CD4-positive, alpha-beta T cell treated with Interleukin-4 for 4 hours (primary cell): Measurements from ENCODE around the gene ASPHD1.
"Not testable (repeated sequence)": the region's sequence is repeated elsewhere in the genome, so short reads cannot be mapped to it uniquely, and the experiment has no call there.

ENCODE experiments used
- DNase-seq: peaks from one replicate; pipeline ENCODE4 v3.0.0-alpha.2; 2020

Gene ASPHD1

DNA sequence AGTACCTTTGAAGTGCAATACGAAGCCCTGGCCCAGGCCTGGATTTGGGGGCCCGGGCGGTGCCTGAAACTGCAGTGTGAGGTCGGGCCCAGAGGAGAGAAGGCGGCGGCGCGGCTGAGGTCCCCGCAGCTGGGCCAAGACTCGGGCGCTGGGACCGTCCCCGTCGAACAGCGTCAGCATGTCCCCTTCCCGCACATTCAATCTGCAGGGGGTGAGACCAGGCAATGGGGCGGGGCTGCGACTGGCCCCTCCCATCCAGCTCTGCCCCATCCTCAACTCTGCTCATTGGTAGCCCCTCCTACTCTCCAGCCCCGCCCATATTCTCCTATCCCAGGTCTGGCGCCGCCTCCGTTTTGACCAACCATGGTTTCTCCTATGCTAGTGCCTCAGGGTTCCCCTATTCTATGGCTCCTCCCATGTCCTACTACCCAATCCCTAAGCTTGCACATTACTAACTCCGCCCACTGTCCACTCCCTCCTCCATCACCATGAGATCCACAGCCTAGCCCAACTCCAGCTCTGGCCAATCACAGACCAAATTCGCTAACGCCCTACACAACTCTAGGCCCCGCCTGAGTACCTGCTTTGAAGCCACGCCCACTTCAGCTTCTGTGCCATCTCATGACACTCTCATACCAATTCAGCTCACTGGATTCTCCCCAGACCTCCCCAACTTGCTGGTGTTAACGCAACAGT lies 22.9 kb upstream of the ASPHD1 start:
- peak; percentile 40 for DNase-seq

DNA sequence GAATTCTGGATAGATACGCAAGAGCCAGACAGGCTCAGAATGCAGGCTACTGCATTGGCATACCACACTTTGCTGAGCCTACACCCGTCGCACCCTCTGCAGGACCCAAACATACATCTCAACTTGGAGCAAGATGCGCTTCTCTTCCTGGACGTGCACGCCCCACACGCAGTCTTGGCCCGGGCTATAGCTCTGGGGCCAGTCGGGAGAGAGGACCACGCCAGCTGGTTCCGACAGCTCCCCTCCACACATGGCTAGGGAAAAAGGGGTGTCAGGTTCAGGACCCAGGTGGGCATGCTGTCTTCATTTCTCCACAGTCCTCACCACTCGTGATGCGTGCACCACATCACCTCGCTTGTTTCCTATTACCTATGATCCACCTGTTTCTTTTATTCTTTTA lies 22.1 kb upstream of the ASPHD1 start:
- DNase-seq: no peak

DNA sequence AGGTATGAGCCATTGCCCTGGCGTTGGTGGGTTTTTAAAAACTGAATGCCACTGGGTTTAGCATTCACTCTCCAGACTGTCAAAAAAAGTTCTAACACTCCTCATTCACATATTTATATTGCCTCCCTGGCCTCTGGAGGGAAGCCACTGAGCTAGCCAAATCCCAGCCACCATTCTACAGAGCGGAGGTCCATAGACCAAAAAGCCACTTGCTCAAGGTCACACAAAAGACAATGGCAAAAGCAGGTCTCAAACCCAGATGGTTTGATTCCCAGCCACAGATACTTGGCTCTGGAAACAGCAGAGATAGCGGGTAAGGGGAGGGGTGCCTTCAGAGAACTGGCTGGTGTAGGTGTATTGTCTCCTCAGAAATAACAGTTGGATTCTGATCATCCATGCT lies 19.2 kb upstream of the ASPHD1 start:
- no peak for DNase-seq

DNA sequence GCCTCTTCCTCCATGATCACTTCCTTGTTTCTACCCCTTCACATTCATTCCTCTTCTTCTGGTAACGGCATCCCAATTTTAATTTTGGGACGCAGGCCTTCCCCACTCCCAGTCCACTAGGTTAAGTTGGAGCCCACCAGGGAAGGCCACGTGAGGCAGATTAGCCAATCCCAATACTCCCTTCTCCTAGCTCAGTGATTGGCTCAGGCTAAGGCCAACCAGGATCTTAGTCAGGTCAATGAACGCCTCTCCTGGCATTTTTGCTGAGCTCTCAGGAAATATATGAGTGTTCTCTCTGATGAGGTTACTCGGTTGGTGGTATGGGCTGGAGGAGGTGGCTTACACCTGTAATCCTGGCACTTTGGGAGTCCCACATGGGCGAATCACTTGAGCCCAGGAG lies 16.3 kb upstream of the ASPHD1 start:
- no peak for DNase-seq

DNA sequence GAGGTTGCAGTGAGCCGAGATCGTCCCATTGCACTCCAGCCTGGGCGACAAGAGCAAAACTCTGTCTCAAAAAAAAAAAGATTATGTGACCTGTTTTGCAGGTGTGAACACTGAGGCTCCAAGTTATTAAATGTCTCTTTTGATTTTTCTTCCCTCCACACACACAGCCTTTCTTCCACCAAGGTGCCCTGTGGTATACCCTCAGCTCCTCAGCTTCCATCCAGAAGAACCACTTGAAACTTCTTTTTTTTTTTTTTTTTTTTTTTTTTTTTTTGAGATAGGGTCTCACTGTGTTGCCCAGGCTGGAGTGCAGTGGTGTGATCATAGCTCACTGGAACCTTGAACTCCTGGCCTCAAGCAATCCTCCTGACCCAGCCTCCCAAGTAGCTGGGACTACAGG lies 10.9 kb upstream of the ASPHD1 start:
- DNase-seq: not testable (repeated sequence)

DNA sequence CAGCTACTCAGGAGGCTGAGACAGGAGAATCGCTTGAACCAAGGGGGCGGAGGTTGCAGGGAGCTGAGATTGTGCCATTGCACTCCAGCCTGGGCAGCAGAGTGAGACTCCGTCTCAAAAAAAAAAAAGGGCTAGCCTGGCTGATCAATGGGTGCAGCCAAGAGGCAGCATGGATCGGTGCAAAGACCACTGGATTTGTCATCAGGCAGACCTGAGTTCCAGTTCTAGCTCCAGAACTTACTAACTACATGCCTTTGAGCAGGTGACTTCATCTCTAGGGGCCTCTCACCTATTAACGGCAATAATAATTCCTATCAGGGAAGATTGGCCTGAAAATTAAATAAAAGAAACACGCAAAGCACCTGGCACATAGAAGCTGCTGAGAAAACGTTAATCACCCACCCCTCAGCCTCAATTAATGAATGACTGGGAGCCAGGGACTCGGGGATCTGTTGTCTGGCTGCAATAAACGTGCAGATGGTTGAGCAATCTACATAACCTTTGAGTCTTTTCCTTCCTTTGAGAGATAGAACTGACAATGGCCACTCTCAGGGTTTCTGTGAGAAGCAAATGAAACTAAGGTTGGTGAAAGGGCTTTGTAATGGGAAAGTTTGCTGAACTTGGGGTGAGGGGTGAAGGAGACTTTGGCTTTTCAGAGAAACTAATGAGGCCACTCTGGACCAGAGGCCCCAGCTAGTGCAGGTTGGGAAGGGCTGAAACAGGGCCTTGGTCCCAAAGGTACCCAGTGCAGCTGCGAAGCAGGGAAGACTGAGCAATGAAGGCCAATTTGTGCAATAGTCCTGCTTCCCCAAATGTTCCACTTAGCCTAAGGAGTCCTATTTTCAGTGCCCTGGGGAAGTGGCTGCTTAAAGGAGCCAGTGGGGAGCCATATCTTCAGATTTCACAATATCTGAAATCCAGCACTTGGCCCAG lies 8.5 kb upstream of the ASPHD1 start:
- DNase-seq: no peak

DNA sequence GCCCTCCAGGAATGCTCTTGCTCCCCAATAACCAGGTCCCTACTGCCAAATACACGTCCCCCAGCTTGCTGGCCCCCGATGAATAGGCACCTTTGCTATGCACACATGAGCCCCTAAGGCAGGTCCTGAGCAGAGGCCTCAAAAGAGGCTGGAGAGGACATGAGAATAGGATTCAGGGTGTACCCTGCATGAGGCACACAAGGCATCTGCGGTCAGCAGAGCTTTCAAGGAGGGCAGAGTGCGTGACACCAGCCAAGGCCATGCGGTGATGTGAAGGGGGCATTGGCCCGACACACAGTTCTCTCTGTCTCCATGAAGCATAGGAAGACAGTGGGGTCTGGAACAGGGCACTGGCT lies 7.9 kb upstream of the ASPHD1 start:
- DNase-seq: no peak

DNA sequence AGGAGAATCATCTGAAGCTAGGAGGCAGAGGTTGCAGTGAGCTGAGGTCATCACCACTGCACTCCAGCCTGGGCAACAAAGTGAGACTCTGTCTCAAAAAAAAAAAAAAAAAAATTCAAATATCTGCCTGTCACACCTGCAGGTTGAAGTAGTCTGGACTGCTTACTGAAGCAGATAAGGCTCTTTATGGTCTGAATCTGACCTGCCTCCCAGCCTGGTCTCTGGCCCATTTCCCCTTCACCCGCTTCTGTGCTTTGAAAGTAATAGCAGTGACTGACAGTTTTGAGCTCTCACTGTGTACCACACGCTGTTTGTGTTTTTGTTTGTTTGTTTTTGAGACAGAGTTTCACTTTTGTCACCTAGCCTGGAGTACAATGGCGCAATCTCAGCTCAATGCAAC lies 6.7 kb upstream of the ASPHD1 start:
- DNase-seq: no peak

DNA sequence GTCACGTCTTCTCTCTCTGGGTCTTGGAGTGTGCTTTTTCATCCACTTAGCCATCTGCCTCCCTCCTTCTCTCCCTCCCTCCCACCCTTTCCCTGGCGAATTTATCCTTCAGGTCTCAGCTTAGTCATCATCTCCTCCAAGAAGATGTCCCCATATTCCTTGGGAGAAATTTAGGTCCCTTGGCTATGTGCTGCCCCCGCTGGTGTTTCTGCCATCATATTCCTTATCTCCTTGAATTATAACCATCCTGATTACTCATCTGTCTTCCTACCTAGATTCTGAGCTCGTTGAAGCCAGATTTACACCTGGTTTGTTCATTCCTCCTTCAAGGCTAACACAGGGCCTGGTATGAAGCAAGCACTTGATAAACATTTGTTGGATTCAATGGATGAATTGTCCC lies 5.9 kb upstream of the ASPHD1 start:
- no peak for DNase-seq

DNA sequence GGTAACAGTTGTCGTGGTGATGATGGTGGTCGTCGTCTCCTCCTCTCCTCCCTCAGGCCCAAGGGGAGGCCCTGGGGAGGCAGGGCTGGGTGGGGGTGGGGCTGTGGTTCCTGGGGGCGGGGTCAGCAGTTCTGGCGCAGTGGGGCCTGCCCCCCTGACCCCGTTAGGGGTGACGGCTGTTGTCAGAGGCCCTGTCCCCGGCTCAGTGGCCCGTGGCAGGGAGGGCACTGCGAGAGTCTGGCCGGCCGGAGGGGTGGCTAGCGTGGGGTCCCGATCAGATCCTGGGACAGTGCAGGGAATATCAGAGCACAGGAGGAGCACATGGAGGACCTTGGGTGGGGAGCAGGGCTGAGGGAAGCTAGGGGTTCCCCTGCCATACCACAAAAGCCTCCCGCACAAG lies 3.4 kb upstream of the ASPHD1 start:
- DNase-seq: no peak

DNA sequence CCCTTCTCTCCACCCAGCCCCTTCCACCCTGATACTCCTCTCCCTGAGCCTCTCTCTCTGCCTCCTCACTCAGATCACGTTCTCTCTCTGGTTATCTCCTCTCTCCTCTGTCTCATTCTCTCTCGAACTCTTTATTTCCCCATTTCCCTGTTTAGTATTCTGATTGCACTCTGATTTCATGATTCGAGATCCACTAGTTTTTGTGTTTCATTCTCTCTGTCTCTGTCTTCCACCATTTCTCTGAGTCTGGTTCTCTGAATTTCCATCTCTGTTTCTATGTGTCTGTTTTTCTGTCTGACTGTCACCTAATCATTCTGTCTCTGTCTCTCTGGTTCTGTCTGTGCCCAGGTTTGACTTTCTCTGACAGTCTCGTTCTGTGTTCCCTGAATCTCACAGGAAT lies 3.0 kb upstream of the ASPHD1 start:
- no peak for DNase-seq

DNA sequence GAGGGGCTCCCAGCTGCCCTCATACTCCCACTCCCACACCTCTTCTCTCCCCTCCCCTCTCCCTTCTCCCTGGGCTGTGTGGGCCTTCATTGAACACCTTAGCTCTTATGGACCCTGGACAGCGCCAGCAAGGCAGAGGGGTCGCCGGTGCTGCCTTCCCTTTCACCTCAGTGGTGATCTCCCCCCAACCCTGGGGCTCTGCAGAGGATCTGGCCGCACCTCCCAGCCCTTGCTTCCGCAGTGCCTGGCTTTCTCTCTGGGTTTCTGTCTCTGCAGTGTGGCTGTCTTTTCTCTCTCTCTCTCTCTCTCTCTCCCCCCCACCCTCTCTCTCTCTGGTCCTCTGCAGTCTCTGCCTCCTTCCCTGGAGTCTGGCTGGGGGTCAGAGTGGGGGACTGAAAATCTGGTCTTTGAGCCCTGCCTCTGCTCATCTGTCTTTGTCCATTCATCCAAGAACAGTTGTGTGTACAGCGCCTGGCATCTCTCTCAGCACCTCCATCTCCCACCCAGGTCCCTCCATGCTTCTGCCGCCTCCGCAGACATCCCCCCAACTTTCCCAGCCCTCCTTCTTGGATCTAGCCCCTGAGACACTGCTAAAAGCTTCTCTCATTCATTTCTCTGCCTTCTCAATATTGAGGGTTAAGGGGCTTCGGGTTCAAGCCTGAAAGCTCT lies 2.0 kb upstream of the ASPHD1 start:
- no peak for DNase-seq

DNA sequence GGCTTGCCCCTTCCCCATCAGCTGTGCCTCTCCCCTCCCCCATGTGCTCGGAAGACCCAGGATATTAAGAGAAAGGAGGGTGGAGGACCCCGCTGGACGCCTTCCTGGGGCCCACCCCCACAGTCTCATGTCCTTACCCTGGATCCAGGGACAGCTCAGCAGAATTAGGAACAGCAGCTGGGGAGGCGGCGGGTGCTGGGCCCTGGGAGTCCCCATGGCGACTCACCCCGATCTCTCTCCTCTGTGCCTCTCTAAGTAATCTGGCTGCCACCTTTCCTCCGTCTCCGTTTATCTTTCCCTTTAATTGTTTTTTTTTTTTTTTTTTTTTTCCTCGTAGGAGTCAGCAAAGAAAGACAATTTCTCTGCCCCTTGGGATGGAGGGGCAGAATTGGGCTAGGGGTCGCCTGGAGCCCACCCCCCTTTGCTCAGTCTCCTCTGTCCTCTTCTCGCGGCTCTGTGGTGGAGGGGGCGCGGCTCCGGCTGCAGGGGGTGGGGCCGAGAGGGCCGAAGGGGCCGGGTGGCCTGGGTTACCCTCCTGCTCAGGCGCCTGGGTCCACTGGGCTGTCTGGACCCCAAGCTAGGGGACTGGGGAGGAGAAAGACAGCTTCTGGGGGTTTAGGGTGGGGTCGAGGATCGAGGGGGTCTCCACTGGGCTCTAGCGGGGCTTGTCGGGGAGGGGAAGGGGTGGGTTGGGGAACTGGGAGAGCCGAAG lies 1.3 kb upstream of the ASPHD1 start:
- no peak for DNase-seq

DNA sequence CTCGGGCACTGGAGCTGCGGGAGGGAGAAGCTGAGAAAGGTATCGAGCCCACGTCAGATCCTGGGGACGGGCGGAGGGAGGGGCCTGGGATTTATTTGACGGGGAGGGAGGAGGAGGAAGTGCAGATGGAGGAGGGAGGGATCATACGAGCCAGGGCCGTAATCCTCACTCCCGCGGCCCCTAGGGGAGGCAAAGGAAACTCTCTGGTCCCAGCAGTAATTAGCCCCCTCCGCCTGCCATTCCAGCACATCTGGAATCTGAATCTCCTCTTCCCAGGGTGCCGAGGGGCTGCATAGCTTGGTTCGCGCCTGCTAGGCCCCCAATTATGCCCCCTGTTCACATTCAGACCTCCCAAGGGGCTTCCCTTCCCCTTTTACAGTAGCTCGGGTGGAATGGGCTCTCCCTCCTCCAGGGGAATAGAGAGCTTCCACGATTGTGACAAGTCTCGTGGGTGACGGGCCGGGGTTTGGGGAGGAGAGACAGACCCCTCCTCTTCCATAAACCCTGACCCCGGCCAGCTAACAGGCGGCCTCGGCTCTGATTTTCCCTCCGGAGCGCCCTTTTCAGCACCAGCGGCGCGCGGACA lies 679 bp upstream of the ASPHD1 start, which contains the start of gene SEZ6L2:
SEZ6L2 (minus strand) TSS at position 35 of the 586 bp plus-strand sequence. CDS start 531 bp downstream, outside the sequence.
- DNase-seq: peak; percentile 51

DNA sequence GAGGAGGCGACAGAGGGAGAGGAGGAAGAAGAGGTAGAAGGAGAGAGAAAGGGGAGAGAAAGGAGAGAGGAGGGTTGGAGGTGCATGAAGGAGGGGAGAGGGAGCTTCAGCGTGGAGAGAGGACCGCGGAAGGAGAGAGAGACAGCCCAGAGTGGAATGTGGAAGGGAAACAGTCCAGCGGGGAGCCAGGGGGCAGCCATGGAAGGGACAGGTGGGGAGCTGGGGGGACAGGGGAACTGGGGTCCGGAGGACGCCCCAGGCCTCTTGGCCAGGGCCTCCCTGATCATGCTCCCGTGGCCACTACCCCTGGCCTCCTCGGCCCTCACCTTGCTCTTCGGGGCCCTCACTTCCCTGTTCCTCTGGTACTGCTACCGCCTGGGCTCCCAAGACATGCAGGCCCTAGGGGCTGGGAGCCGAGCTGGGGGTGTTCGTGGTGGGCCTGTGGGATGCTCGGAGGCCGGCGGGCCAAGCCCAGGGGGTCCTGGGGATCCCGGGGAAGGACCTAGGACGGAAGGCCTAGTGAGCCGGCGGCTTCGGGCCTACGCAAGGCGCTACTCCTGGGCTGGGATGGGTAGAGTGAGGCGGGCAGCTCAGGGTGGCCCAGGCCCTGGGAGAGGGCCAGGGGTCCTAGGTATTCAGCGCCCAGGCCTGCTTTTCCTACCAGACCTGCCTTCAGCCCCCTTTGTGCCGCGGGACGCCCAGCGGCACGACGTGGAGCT lies 759 bp downstream of the ASPHD1 start:
- no peak for DNase-seq

DNA sequence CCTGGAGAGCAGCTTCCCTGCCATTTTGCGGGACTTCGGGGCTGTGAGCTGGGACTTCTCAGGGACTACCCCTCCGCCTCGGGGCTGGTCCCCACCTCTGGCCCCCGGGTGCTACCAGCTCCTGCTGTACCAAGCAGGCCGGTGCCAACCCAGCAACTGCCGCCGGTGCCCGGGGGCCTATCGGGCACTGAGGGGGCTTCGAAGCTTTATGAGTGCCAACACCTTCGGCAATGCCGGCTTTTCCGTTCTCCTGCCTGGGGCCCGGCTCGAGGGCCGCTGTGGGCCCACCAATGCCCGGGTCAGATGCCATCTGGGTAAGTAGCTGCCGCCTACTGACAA lies 1.3 kb downstream of the ASPHD1 start:
- DNase-seq: no peak

DNA sequence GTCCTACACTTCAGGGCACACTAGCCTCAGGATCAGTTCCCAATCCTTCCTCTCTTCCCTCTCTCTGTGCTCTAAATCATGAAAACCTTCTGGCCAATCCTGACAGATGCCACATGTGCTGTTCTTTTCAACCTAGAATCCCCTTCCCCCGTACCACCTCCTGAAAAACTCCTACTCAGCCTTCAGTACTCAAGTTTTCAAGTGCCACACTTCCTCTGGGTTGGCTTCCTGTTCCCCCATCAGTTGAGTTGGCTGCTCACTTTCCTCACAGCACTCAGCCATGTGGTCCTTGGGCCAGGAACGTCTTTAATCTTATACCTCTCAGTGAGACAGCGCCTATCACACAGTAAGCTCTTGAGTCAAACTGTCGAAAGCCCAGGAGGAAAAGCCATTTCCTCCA lies 3.3 kb downstream of the ASPHD1 start:
- DNase-seq: no peak

DNA sequence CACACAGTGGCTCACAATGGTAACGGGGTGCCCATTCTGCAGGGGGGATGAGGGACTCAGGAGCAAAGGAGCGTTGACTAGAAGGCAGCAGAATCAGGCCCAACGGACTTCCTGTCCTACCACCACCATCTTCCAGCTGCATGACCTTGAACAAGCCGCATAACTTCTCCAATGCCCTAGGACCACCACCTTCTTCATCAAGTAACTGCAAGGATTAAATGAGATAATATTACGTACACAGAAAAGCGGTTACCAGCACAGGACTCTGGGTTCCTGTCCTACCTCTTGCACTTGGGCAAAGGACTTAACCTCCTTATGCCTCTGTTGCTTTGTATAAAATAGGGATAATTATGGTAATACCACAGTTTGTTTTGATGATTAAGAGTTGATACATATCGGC lies 4.7 kb downstream of the ASPHD1 start:
- no peak for DNase-seq

DNA sequence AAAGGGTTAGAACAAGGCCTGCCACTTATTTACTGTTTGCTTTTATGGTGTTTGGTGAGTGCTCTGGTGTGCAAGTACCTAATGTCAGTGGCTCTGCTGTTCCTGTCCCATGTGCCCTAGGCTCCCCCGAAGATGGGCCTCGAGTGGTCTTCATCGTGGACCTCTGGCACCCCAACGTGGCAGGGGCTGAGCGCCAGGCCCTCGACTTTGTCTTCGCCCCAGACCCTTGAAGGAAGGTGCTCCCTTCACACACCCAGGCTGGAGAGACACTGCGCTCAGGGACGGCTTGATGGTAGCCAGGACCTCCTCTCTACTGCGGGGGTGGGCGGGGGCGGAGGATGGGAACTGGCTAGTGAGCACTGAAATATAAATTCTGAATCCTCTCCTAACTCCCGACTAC lies 5.4 kb downstream of the ASPHD1 start:
- DNase-seq: no peak

DNA sequence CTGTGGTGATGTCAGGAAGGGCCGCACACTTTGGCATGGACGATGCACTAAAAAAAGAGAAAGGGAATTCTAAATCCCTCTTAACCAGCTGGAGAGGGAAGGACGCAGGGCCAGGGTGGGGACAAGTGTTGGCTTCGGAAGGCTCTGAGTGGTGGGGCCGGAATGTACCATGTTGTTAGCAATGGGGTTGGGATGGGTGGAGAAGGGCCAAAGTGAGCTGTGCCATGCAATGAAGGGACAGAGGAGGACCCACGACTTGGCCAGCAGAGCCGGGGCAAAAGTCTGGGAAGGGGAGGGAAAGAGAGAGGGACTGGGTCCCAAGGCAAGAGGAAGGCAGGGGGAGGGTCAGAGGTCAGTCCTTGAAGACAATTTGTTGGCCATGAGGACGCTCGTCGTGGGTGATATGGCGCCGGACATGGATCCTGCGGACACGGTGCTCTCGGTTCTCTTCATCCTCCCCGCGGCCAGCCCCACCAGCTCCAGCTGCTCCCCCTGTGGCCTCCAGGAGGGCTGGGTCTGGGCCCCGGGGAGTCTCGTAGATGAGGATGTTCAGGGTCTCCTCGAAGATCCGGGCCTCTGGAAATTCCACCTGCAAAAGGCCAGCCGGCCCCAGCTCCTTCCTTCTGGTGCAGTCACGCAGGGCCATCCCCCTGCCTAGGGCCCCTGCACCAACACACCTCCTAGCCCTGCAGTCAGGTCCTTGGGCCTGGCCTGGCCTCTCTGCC lies 6.4 kb downstream of the ASPHD1 start:
- no peak for DNase-seq

DNA sequence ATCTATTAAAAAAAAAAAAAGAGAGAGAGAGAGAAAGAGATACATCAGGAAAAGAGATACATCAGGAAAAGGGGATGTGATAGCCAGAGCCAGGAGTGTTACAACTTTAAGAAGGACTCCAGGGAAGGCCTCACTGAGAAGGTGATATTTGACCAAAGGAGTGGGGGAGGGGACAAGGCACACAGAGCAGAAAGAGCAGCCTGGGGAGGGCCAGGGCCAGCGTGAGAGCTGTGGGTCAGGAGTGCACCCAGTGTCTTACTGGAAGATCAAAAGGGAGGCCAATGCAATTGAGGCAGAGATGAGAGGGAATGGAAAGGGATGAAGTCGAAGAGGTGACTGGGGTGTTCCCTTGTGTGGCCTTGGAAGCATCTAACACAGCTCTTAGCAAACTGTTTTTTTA lies 7.7 kb downstream of the ASPHD1 start:
- DNase-seq: no peak
